ENCODE measurements around the gene SCN3B.

Gene SCN3B

DNA sequence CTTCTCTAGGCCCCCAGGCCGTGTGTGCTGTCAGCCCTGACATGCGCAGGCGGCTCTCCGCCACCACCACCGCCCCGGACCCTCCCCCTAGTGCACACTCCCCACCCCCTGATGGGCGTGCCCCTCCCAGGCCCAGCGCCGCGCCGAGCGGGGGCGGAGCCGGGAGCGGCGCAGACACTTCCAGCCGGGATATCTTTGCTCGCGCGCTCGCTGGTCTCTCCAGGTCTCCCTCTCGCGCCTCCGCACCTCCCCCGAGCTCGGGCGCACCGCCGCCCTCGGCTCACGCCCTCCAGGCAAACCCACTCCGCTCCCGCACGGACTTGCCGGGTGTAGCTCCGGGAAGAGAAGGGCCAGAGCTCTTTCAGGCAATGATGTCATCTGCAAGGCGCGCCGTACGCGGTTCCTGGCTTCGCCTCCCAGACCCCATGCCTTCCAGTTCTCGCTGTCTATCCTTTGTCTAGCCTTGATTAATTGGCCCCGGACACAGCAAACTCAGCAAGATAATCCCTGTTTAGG, at the start of gene SCN3B:
SCN3B (minus strand) TSS at position 59 of the 516 bp plus-strand sequence. CDS start 823 bp downstream, outside the sequence.
- no peaks in the 10 kb centered on the region for H4K20me1 ChIP-seq (ENCODE audit: insufficient read depth, low read length)
- no peaks in the 10 kb centered on the region for H3K27me3 ChIP-seq (ENCODE audit: insufficient read depth, low read length)
- no peak within 1 kb of the TSS for H3K4me2 ChIP-seq (ENCODE audit: low read length)
- no peak within 1 kb of the TSS for H3K9ac ChIP-seq (ENCODE audit: low read length)
- H2AFZ ChIP-seq (ENCODE audit: low read length): no peak within 1 kb of the TSS
- no peaks in the 10 kb centered on the region for H3K9me3 ChIP-seq (ENCODE audit: low read length)
- no peak within 1 kb of the TSS for H3K27ac ChIP-seq (ENCODE audit: low read depth, low read length, poor library complexity, severe bottlenecking)
- H3K4me1 ChIP-seq (ENCODE audit: insufficient read depth, low read length, severe bottlenecking): no peaks in the 10 kb centered on the region
- TF ChIP-seq EZH2 (IDR thresholded peaks at IDR 0.05; ENCODE audit: borderline replicate concordance, low read length) (no peak), CTCF (IDR thresholded peaks at IDR 0.05; ENCODE audit: low read length) (no peak)
- H3K9me2 ChIP-seq (ENCODE audit: low read depth, low read length): no peaks in the 10 kb centered on the region
- H3K79me2 ChIP-seq (ENCODE audit: insufficient read depth, low read length): no peaks in the 10 kb centered on the region
- H3K36me3 ChIP-seq (ENCODE audit: insufficient read depth, low read length): no peaks in the 10 kb centered on the region
- H3F3A ChIP-seq (ENCODE audit: insufficient read depth, low read length): no peaks in the 10 kb centered on the region
- no peak within 1 kb of the TSS for H3K4me3 ChIP-seq (ENCODE audit: low read depth, low read length, poor library complexity, severe bottlenecking)

DNA sequence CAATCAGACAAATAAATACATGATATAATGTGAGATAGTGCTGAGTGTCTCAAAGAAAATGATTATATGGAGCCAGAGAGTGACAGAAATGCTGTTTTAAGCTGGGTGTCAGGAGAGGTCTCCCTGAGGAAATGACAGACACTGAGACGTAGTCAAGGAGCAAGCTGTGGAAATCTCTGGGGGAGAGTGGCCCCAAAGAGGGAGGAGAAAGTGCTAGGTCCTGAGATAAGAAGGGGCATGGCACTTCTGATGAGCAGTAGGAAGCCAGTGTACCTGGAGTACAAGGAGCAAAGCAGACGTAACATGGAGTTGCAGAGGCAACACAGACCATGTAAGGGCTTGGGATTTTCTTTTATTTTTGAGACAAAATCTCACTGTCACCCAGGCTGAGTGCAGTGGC, 48.3 kb upstream of the SCN3B start:
- no peak overlapping the region for H3K9ac ChIP-seq (ENCODE audit: low read length)
- H3K36me3 ChIP-seq (ENCODE audit: insufficient read depth, low read length): no peaks in the 10 kb centered on the region
- H3K9me2 ChIP-seq (ENCODE audit: low read depth, low read length): no peaks in the 10 kb centered on the region
- H3K27me3 ChIP-seq (ENCODE audit: insufficient read depth, low read length): no peaks in the 10 kb centered on the region
- H2AFZ ChIP-seq (ENCODE audit: low read length): no peak overlapping the region
- no peak for TF ChIP-seq EZH2 (IDR thresholded peaks at IDR 0.05; ENCODE audit: borderline replicate concordance, low read length)
- TF ChIP-seq CTCF (IDR thresholded peaks at IDR 0.05; ENCODE audit: low read length): no peak
- no peaks in the 10 kb centered on the region for H3K79me2 ChIP-seq (ENCODE audit: insufficient read depth, low read length)
- H3K4me2 ChIP-seq (ENCODE audit: low read length): no peak overlapping the region
- no peaks in the 10 kb centered on the region for H3K9me3 ChIP-seq (ENCODE audit: low read length)
- H3K4me3 ChIP-seq (ENCODE audit: low read depth, low read length, poor library complexity, severe bottlenecking): no peak overlapping the region
- H4K20me1 ChIP-seq (ENCODE audit: insufficient read depth, low read length): no peaks in the 10 kb centered on the region
- H3K4me1 ChIP-seq (ENCODE audit: insufficient read depth, low read length, severe bottlenecking): no peaks in the 10 kb centered on the region
- H3F3A ChIP-seq (ENCODE audit: insufficient read depth, low read length): no peaks in the 10 kb centered on the region
- H3K27ac ChIP-seq (ENCODE audit: low read depth, low read length, poor library complexity, severe bottlenecking): no peak overlapping the region

- no peaks in the 10 kb centered on the region for H3K4me1 ChIP-seq (ENCODE audit: insufficient read depth, low read length, severe bottlenecking)
- no peak overlapping the region for H3K4me2 ChIP-seq (ENCODE audit: low read length)
These were observed 47.7 kb upstream of the SCN3B start for GRCh38 chr11:123702139-123702538.

More at GRCh38 chr11:123702139-123702538, 47.7 kb upstream of the SCN3B start:
- Histone ChIP-seq H3K9me3 (ENCODE audit: low read length) (no peaks in the 10 kb centered on the region), H3K79me2 (ENCODE audit: insufficient read depth, low read length) (no peaks in the 10 kb centered on the region), H4K20me1 (ENCODE audit: insufficient read depth, low read length) (no peaks in the 10 kb centered on the region), H3K36me3 (ENCODE audit: insufficient read depth, low read length) (no peaks in the 10 kb centered on the region), H3K9me2 (ENCODE audit: low read depth, low read length) (no peaks in the 10 kb centered on the region), H3K27ac (ENCODE audit: low read depth, low read length, poor library complexity, severe bottlenecking) (no peak overlapping the region), H2AFZ (ENCODE audit: low read length) (no peak overlapping the region), H3K27me3 (ENCODE audit: insufficient read depth, low read length) (no peaks in the 10 kb centered on the region), H3K4me3 (ENCODE audit: low read depth, low read length, poor library complexity, severe bottlenecking) (no peak overlapping the region), H3K9ac (ENCODE audit: low read length) (no peak overlapping the region), H3F3A (ENCODE audit: insufficient read depth, low read length) (no peaks in the 10 kb centered on the region)
- TF ChIP-seq CTCF (IDR thresholded peaks at IDR 0.05; ENCODE audit: low read length) (no peak), EZH2 (IDR thresholded peaks at IDR 0.05; ENCODE audit: borderline replicate concordance, low read length) (no peak)

Measured in OCI-LY1 (cell line).